GM18520 (cell line): ENCODE data around the gene NCAM2.
"Not testable (repeated sequence)": the region's sequence is repeated elsewhere in the genome, so short reads cannot be mapped to it uniquely, and the experiment has no call there.

Source experiments
- ATAC-seq: cut with Tn5 transposase; IDR thresholded peaks from one replicate; pipeline ENCODE4 v1.9.1; 2021; ENCODE audit not compliant: unreplicated experiment

NCAM2 gene

GRCh38 chr21:21101911-21102310, 103.7 kb downstream of the NCAM2 start:
- no peak for ATAC-seq

DNA sequence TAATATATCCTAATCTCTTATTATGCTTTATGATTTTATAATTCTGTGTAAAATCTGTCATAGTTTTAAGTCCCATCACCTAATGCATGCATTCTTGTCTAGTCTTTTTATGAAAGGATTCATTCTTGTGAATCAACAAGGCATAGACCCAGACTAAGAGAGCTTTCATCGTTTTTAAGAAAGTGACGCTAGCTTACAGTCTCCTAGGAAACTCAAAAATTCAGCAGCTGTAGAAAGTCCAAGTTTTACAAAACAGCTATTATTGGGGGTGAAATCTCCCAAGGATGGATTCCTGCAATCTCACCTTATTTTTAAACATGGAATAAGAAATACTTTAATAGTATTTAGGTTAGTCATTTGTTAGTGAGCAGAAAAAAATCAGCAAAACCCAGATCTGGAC, 104.7 kb downstream of the NCAM2 start:
- no peak for ATAC-seq

DNA sequence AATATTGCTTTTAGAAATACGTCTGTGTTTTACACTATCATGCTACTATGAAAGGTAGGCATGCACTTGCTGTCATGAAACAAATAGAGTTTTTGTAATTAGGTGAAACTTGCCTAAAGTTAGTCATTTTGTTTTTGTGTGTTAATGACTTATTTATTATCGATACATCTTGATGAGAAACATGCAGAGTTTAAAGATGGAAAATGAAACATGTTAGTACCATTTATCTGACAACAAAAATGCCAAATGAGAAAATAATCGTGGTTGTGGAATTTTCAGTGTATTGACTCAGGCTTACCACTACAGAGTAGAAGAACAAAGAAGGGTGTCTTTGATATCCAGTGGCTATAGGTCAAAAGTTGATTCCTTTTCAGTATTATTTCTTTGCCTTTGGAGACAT, 105.5 kb downstream of the NCAM2 start:
- no peak for ATAC-seq

- ATAC-seq: no peak
Observed at GRCh38 chr21:21109736-21110135, 111.5 kb downstream of the NCAM2 start.

DNA sequence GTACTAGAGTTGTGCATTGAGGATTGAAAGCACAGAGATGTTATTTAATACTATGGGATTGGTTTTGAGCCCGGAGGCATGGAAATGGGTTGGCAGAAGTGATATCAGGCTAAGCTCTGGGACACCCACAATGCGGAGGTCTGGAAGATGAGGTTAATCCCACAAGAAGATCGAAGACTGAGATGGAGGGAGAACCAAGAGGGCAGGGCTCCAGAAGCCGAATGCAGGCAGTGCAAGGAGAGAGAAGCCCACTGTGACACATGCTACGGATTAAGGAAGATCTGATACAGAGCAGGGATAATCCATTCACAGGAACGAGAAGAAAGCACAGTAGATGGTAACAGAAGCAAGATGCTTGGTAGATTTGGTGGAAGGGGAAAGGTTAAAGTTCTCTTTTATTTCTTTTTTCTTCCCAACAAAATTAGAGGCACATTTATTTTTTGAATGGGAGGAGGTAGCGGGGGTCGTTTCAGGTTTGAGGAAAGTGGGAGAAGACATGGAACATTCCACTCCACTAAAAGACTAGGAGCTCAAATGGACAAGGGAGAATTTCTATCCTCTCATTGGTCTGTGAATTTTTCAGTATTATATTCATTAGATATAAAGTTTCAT, 113.2 kb downstream of the NCAM2 start:
- ATAC-seq: no peak

GRCh38 chr21:21114461-21114860, 116.3 kb downstream of the NCAM2 start:
- no peak for ATAC-seq

DNA sequence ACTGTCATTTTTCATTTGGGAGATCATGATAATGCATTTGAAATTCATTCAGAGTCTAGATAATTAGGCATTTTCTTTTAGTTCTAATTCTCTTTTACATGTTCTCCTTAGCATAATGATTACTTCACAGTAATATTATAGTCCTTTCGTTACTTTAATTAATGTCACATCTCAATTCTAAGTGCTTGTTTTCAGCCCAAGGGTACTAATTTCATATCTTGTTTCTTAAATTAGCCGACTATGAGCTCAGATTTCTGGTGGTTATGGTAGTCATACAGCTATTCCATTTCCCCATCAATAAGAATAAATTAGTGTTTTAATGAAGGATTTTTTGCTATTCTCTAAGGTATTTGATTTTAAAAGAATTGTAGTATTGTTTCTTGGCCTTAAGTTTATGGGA, 120.9 kb downstream of the NCAM2 start:
- ATAC-seq: no peak

DNA sequence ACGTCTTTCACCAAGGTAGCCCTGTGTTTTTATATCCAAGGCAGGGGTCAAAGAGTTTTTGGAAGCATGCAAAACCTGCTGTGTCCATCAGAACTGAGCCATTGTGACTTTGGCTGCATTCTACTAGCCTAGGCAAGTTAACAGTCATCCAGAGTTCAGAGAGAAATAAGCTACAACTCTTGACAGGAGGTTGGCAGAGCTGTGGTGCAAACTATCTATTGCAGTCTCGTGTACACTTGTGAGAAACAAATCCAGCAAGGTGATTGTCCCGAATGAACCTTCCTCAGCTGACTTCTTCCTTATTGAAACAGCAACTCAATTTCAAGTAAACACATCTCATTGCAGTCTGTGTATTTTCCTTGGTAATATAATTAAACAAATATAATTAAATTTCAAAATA, 124.5 kb downstream of the NCAM2 start:
- no peak for ATAC-seq

DNA sequence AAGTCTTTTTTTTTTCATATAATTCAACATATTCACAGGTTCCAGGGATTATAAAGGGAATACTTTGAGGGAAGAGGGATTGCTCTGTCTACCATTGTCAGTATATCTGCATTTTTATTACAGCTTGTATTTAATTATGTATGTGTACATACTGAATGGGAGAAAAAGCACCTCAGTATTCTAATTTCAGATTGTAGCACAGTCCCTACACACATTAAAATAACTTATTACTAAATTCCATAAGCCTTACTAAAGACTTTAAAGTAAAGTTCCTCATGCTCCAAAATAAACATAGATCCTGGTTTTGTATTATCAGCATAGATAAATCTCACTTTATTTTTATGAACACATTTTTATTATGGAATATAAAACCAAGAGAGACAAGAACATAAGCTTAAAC, 134.2 kb downstream of the NCAM2 start:
- ATAC-seq: no peak

GRCh38 chr21:21137986-21138385, 139.8 kb downstream of the NCAM2 start:
- ATAC-seq: no peak

GRCh38 chr21:21146587-21147373, 148.6 kb downstream of the NCAM2 start:
- ATAC-seq: no peak

- ATAC-seq: no peak
Observed at GRCh38 chr21:21147374-21147745, 149.2 kb downstream of the NCAM2 start.

- ATAC-seq: no peak
Observed at GRCh38 chr21:21148009-21148408, 149.8 kb downstream of the NCAM2 start.

GRCh38 chr21:21148514-21148913, 150.3 kb downstream of the NCAM2 start:
- ATAC-seq: no peak

DNA sequence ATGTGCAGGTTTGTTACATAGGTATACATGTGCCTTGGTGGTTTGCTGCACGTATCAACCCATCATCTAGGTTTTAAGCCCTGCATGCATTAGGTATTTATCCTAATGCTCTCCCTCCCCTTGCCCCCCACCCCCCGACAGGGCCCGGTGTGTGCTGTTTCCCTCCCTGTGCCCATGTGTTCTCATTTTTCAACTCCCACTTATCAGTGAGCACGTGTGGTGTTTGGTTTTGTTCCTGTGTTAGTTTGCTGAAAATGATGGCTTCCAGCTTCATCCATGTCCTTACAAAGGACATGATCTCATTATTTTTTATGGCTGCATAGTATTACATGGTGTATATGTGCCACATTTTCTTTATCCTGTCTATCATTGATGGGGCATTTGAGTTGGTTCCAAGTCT, 151.2 kb downstream of the NCAM2 start:
- not testable (repeated sequence) for ATAC-seq

- ATAC-seq: no peak
Observed at GRCh38 chr21:21151231-21151630, 153.0 kb downstream of the NCAM2 start.

- no peak for ATAC-seq
Observed at GRCh38 chr21:21156397-21156796, 158.2 kb downstream of the NCAM2 start.

GRCh38 chr21:21156957-21157356, 158.7 kb downstream of the NCAM2 start:
- no peak for ATAC-seq

DNA sequence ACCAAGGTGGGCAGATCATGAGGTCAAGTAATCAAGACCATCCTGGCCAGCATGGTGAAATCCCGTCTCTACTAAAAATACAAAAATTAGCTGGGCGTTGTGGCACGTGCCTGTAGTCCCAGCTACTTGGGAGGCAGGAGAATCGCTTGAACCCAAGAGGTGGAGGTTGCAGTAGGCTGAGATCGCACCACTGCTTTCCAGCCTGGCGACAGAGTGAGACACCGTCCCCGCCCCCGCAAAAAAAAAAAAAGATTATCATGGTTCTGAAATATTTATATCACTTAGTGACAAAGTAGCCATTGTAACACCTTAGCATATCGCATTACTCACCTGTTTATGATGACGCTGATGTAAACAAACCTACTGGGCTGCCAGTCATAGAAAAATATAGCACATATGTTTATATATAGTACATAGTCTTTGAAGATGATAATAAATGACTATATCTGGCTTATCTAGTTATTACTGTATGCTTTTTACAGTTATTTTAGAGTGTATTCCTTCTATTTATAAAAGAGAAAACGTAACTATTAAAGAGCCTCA, 160.2 kb downstream of the NCAM2 start:
- no peak for ATAC-seq

GRCh38 chr21:21159253-21159899, 161.2 kb downstream of the NCAM2 start:
- ATAC-seq: no peak

- no peak for ATAC-seq
Observed at GRCh38 chr21:21162786-21163185, 164.6 kb downstream of the NCAM2 start.

GRCh38 chr21:21163904-21164303, 165.7 kb downstream of the NCAM2 start:
- ATAC-seq: no peak
